Fibroblast of villous mesenchyme (primary cell): ENCODE measurements around the gene CCDC24. TPM values are rescaled to one million over a fixed set of nuclear protein-coding genes. Genes with fewer than 3 reads are reported as not detected.

Source experiments
- DNase-seq: peaks from one replicate; pipeline ENCODE4 v3.0.0-alpha.2; 2010; ENCODE audit warnings: low read depth
- H3K4me3 ChIP-seq: 2 replicates; pipeline ENCODE4 v1.5.1; 2011; ENCODE audit warnings: low read depth, mild to moderate bottlenecking, low read length
- total RNA-seq: library from RNA; depleted of rRNA; stranded (reverse); fragments of >200 nt; gene quantifications from 2 replicates; pipeline ENCODE4 v1.2.3, GENCODE V29; 2012
- TF ChIP-seq, protein P1 (sequence below): IDR thresholded peaks from 2 replicates; pipeline ENCODE4 v1.5.1; 2012; ENCODE audit warnings: low read depth, mild to moderate bottlenecking, low read length; ENCODE audit not compliant: insufficient read depth

Gene CCDC24
- total RNA-seq, 1 donor: 4.7 TPM

DNA sequence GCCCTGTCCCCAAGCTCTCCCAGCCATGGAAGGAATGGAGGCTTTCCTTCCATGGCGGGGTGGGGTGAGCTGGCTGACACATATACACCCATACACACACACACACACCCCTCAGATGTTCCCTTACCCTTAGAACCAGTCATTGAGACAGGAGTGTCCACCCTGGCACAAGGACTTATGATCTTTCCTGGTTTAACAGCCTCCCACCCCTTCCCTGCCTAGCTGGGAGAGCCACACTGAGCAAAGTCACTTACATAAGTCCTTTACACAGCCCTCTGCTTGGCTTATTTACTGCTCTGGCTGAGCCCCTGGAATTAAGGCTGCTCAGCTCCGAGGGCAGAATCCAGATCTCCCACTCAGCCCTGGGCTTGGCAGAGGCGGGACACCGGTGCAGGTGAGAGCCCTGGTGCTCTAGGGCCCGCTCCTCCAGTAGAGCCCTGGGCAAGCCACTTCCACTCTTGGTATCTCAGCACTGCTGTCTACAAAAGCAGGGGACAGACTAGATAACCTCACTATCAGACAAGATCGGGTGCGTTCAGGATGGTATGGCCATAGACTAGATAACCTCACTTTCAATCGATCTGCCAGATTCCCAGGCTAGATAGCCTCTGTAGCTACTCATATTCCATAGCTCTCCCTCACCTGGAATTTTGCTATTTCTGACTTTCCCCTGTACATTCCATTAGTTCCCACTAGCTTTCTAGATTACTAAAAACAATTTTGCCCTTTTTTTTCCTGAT lies 23.1 kb downstream of the CCDC24 start:
- DNase-seq: no peak
- no peak overlapping the region for H3K4me3 ChIP-seq
- TF ChIP-seq, protein P1, sequence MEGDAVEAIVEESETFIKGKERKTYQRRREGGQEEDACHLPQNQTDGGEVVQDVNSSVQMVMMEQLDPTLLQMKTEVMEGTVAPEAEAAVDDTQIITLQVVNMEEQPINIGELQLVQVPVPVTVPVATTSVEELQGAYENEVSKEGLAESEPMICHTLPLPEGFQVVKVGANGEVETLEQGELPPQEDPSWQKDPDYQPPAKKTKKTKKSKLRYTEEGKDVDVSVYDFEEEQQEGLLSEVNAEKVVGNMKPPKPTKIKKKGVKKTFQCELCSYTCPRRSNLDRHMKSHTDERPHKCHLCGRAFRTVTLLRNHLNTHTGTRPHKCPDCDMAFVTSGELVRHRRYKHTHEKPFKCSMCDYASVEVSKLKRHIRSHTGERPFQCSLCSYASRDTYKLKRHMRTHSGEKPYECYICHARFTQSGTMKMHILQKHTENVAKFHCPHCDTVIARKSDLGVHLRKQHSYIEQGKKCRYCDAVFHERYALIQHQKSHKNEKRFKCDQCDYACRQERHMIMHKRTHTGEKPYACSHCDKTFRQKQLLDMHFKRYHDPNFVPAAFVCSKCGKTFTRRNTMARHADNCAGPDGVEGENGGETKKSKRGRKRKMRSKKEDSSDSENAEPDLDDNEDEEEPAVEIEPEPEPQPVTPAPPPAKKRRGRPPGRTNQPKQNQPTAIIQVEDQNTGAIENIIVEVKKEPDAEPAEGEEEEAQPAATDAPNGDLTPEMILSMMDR: no peak

DNA sequence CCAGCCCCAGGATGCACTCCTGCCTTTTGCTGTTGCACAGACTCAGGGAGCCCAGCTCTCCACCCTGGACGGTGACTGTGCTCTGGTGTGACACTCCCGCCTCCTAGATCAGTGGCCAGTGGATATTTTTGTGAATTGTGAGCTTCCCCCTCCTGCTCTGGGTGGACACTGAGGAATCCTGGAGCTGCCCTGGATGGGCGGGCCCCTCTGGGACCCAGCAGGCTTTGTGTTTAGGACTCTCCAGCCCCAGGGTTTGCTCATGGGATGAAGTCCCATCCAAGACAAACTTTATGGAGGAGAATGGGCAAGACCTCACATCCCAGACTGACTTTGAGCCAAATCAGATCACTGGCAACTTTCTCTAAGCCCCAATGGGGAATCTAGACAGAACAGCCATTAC lies 23.8 kb downstream of the CCDC24 start:
- no peak for DNase-seq
- TF ChIP-seq, protein P1: no peak
- no peak overlapping the region for H3K4me3 ChIP-seq

DNA sequence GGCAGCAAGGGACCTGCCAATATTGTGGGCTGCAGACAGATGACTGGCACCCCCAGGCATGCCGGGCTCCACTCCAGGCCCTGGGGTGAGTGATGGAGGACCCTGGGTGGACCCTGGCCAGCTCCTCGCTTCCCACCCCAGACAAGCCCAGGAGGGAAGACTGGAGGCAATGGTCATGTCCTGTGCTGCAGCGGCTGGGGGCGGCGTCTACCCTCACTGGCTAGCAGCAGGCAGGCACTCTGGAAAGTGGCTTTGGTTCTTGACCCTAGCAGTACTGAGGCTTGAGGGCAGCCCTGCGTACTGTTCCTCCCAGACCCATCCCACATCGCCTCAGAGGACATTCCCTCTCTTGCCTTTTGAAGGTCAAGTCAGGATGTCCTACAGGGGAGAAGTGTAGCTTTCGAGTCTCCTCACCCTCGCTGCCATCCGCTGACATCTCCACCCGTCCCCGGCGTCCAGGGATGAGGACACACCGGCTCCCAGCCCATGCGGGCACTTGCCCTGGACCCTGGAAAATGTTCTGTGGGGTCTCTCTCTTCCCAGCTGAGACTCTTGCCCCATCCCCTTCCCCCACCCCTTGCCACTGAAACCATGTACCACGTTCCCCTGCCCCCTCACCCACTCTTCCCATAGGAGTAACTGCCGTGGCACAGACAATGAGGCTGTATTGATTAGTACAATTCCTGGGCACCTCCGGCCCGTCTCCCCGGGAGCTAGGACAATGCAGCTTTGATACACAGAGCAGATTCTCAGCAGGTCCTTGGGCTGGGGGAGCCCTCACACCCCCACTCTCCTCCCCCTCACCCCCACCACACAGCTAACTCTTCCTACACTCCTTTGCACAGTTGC lies 24.9 kb downstream of the CCDC24 start:
- TF ChIP-seq, protein P1: no peak
- DNase-seq: no peak
- no peak overlapping the region for H3K4me3 ChIP-seq

DNA sequence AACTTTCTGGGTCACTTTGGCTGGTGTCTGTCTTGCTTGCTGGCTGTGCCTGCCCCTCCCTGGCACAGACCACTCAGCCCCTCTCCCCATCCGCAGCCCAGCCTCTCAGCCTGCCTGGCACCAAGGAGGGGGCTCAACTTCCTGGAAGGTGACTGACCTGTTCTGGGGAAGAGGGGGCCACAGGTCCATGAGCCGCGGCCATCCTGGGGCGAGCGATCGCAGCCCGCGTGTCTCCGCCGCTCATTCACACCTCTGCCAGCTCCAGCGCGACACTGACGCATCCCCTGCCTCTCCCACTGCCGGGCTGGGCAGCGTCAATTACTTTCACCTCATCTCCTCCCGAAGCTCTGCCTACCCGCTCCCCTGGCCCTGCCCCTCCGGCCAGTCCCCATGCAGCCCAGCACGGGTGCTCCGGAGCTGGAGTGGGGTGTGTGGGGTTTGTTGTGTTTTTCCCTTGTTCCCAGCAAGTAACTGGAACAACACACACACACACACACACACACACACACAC lies 25.5 kb downstream of the CCDC24 start:
- TF ChIP-seq, protein P1: no peak
- no peak overlapping the region for H3K4me3 ChIP-seq
- DNase-seq: no peak

DNA sequence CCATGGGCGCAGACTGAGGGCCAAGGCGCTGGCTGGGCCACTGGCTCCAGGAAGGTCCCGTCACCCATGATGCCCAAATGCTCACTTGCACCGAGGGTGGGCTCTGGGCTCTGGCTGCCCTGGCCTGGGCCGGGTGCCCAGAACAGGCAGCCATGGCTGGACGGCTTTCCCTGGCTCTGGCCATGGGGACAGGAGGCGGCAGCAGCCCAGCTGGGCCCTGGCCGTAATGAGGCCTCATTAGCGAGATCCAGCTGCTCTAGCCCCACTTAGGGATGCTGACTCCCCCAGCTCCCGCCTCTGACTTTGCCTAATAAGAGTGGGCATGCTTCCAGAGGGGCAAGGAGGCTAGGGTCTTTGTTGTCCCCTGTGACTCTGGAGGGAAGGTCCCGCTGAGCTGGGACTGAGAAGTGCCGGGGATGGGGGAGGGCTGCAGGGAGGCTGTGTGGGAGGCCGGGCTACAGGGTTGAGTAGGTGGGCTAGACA lies 28.1 kb downstream of the CCDC24 start:
- H3K4me3 ChIP-seq: no peak overlapping the region
- TF ChIP-seq, protein P1: no peak
- no peak for DNase-seq

DNA sequence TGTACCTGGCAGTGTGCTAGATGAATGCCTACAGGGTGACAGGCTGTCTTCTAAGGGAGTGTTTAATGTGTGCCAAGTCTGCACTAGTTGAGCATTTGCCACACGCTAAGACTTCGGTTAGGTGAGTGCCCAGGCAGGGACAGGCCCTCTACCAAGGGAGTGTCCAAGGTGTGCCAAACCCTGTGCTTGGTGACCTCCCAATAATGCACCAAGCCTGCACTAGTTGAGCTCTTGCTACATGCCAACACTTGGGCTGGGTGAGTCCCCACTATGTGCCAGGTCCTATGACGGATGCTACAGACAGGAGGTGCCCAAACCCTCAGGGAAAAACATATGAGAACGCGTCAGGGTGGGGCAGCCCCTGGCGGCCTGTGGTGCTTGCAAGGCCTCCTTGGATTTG lies 29.1 kb downstream of the CCDC24 start:
- DNase-seq: no peak
- TF ChIP-seq, protein P1: no peak
- H3K4me3 ChIP-seq: no peak overlapping the region
